Esophagus squamous epithelium (tissue), 5 donors: Measurements from ENCODE around the gene RPLP2. TPM values are rescaled to one million over a fixed set of nuclear protein-coding genes. Genes with fewer than 3 reads are reported as not detected.

Source experiments
- DNase-seq: peaks from one replicate; lab custom pipeline; 2025; lab: John Stamatoyannopoulos, UW
- H3K27ac ChIP-seq, 4 donors: fragments of 200-600 bp; sonication (generic); one replicate each; pipeline ENCODE4 v1.5.1; 2016 to 2019; ENCODE audit warnings: mild to moderate bottlenecking in 1 of 4
- H3K27me3 ChIP-seq, 4 donors: fragments of 200-600 bp; sonication (generic); 1 replicate in 3 of 4; 2 replicates in 1 of 4; pipeline versions ENCODE4 v1.5.1 to v1.6.0; 2017 to 2021; ENCODE audit warnings: antibody characterized with exemption in 1 of 4
- H3K36me3 ChIP-seq, 3 donors: fragments of 200-600 bp; sonication (generic); one replicate each; pipeline ENCODE4 v1.5.1; 2016 to 2019
- H3K4me1 ChIP-seq, 3 donors: fragments of 200-600 bp; sonication (generic); one replicate each; pipeline ENCODE4 v1.5.1; 2017 to 2019
- H3K4me3 ChIP-seq, 4 donors: fragments of 200-600 bp; sonication (generic); 1 replicate in 3 of 4; 2 replicates in 1 of 4; pipeline ENCODE4 v1.5.1; 2016 to 2019; ENCODE audit warnings: mild to moderate bottlenecking in 2 of 4, moderate library complexity in 1 of 4
- H3K9me3 ChIP-seq, 3 donors: fragments of 200-600 bp; sonication (generic); one replicate each; pipeline ENCODE4 v1.5.1; 2016 to 2019
- POLR2A ChIP-seq, 4 donors: fragments of 450-650 bp; IDR thresholded peaks; one replicate each; pipeline ENCODE4 v1.6.1; 2017; ENCODE audit warnings: antibody characterized with exemption in 4 of 4, mild to moderate bottlenecking in 4 of 4, moderate library complexity in 3 of 4
- WGBS, 2 donors: methylation state at CpG; one replicate each; pipeline ENCODE4 v1.1.5; 2018; 5-methylcytosine and 5-hydroxymethylcytosine counted together
- intact Hi-C: fragments of 100-400 bp; cut with DNase I; formaldehyde crosslinking; loops from one replicate; pipeline ENCODE4 v1.15.0; 2022
- total RNA-seq, 4 donors: library from RNA; depleted of rRNA; stranded (reverse); fragments of >200 nt; gene quantifications; one replicate each; pipeline ENCODE4 v1.1.0, GENCODE V29; 2016
- TF ChIP-seq, protein P1 (sequence below), 6 experiments: fragments of 450-650 bp in 4 of 6; fragments of 200-600 bp in 2 of 6; sonication (generic) in 2 of 6; IDR thresholded peaks; one replicate each; pipeline ENCODE4 v1.5.1; 2016 to 2019; ENCODE audit warnings: antibody characterized with exemption in 6 of 6, mild to moderate bottlenecking in 4 of 6, moderate library complexity in 4 of 6
- donor health status: DM: yes; HTN: yes; CAD: no.

The RPLP2 gene
- total RNA-seq, 4 donors from 2014 or later: 232 to 871 (median 490) TPM

- H3K27me3 ChIP-seq: peaks cover 0 to 29% (median 0%) of the 10 kb centered on the region in 4 donors
- H3K36me3 ChIP-seq: peaks cover 22 to 47% (median 24%) of the 10 kb centered on the region in 3 donors
- H3K9me3 ChIP-seq: no peaks in the 10 kb centered on the region
- DNase-seq: no peak
- H3K4me3 ChIP-seq: peak overlapping the region in 2 of 4 donors; percentile 87 to 96
- intact Hi-C loops: no loop called here
- no peak for TF ChIP-seq POLR2A (IDR thresholded peaks at IDR 0.05)
- TF ChIP-seq, protein P1, sequence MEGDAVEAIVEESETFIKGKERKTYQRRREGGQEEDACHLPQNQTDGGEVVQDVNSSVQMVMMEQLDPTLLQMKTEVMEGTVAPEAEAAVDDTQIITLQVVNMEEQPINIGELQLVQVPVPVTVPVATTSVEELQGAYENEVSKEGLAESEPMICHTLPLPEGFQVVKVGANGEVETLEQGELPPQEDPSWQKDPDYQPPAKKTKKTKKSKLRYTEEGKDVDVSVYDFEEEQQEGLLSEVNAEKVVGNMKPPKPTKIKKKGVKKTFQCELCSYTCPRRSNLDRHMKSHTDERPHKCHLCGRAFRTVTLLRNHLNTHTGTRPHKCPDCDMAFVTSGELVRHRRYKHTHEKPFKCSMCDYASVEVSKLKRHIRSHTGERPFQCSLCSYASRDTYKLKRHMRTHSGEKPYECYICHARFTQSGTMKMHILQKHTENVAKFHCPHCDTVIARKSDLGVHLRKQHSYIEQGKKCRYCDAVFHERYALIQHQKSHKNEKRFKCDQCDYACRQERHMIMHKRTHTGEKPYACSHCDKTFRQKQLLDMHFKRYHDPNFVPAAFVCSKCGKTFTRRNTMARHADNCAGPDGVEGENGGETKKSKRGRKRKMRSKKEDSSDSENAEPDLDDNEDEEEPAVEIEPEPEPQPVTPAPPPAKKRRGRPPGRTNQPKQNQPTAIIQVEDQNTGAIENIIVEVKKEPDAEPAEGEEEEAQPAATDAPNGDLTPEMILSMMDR (IDR thresholded peaks at IDR 0.05): no peak
- WGBS, 2 donors: 64 to 70% methylated on average over 3 to 10 of the region's 22 CpGs
- peaks cover 30 to 65% (median 40%) of the 10 kb centered on the region in 3 donors for H3K4me1 ChIP-seq
- H3K27ac ChIP-seq: peak overlapping the region; percentile 92 to 98 (median 96)
These were observed 12.0 kb downstream of the RPLP2 start for GRCh38 chr11:821512-822371.

GRCh38 chr11:823441-824291, 13.9 kb downstream of the RPLP2 start:
- 87 to 90% methylated on average over 4 to 27 of the region's 53 CpGs for WGBS, 2 donors
- peaks cover 0 to 49% (median 0%) of the 10 kb centered on the region in 4 donors for H3K27me3 ChIP-seq
- no peak overlapping the region for H3K27ac ChIP-seq
- peaks cover 22 to 47% (median 24%) of the 10 kb centered on the region in 3 donors for H3K36me3 ChIP-seq
- H3K4me3 ChIP-seq: no peak overlapping the region
- intact Hi-C loops: no loop called here
- no peak for DNase-seq
- peaks cover 40 to 78% (median 51%) of the 10 kb centered on the region in 3 donors for H3K4me1 ChIP-seq
- H3K9me3 ChIP-seq: no peaks in the 10 kb centered on the region
- TF ChIP-seq, protein P1 (IDR thresholded peaks at IDR 0.05): no peak
- TF ChIP-seq POLR2A (IDR thresholded peaks at IDR 0.05): no peak

- Histone ChIP-seq H3K27me3 (peaks cover 0 to 56% (median 0%) of the 10 kb centered on the region in 4 donors), H3K4me1 (peaks cover 44 to 80% (median 53%) of the 10 kb centered on the region in 3 donors), H3K27ac (no peak overlapping the region), H3K36me3 (peaks cover 22 to 47% (median 24%) of the 10 kb centered on the region in 3 donors), H3K4me3 (no peak overlapping the region), H3K9me3 (no peaks in the 10 kb centered on the region)
- intact Hi-C loops: no loop called here
- 88% methylated on average over 24 of the region's 59 CpGs; no CpG with 5 or more reads in 1 of the 2 donors for WGBS, 2 donors
- TF ChIP-seq POLR2A (IDR thresholded peaks at IDR 0.05): no peak
- TF ChIP-seq, protein P1 (IDR thresholded peaks at IDR 0.05): no peak
- no peak for DNase-seq
These were observed 14.6 kb downstream of the RPLP2 start for GRCh38 chr11:824292-824880.

GRCh38 chr11:824942-825341, 15.2 kb downstream of the RPLP2 start:
- H3K4me1 ChIP-seq: peaks cover 50 to 86% (median 59%) of the 10 kb centered on the region in 3 donors
- H3K27me3 ChIP-seq: peaks cover 0 to 61% (median 3%) of the 10 kb centered on the region in 4 donors
- intact Hi-C loops: no loop called here
- H3K36me3 ChIP-seq: peaks cover 22 to 47% (median 24%) of the 10 kb centered on the region in 3 donors
- DNase-seq: no peak
- H3K4me3 ChIP-seq: no peak overlapping the region
- TF ChIP-seq POLR2A (IDR thresholded peaks at IDR 0.05): no peak
- TF ChIP-seq, protein P1 (IDR thresholded peaks at IDR 0.05): no peak
- no peaks in the 10 kb centered on the region for H3K9me3 ChIP-seq
- 80% methylated on average over 5 to 9 of the region's 11 CpGs for WGBS, 2 donors
- no peak overlapping the region for H3K27ac ChIP-seq
